IMR-90 (cell line): ENCODE data around the gene KIAA1143. TPM values are rescaled to one million over a fixed set of nuclear protein-coding genes. Genes with fewer than 3 reads are reported as not detected.

Source experiments
- ATAC-seq: fragments of 200-7000 bp; cut with Tn5 transposase; 2 replicates; pipeline ENCODE4 v1.9.1; 2020; ENCODE audit warnings: low read depth, mild to moderate bottlenecking, moderate library complexity
- BruUV-seq: library from RNA; stranded (reverse); fragments of 400-500 nt; replicated peaks from 2 replicates; lab custom pipeline; 2021; lab: Mats Ljungman, UMichigan
- CTCF ChIA-PET: fragments of 300-600 bp; formaldehyde crosslinking; extraction: SDS; loops from one replicate; lab custom pipeline; 2021; ENCODE audit warnings: antibody characterized with exemption; lab: Yijun Ruan, JAX
- POLR2A ChIA-PET: fragments of 300-600 bp; sonication (Branson Sonifier 250); formaldehyde crosslinking; loops from one replicate; lab custom pipeline; 2022; ENCODE audit warnings: antibody characterized with exemption; ENCODE audit not compliant: unreplicated experiment; lab: Charles Lee
- DNase-seq: peaks from one replicate; pipeline ENCODE4 v3.0.0; 2013
- H2AFZ ChIP-seq: replicated peaks from 2 replicates; pipeline ENCODE3; 2013; ENCODE audit warnings: low read length, mild to moderate bottlenecking; ENCODE audit not compliant: poor library complexity
- H2AK5ac ChIP-seq: 2 replicates; pipeline ENCODE4 v1.6.1; 2013; ENCODE audit warnings: low read depth, low read length, inconsistent platforms
- H2AK9ac ChIP-seq: replicated peaks from 2 replicates; pipeline ENCODE3; 2013; ENCODE audit warnings: mild to moderate bottlenecking, low read depth, low read length, moderate library complexity; ENCODE audit not compliant: poor library complexity
- H2BK120ac ChIP-seq: 2 replicates; pipeline ENCODE4 v1.6.1; 2013; ENCODE audit warnings: low read depth, low read length, inconsistent platforms
- H2BK15ac ChIP-seq: 3 replicates; pipeline ENCODE4 v1.6.1; 2013; ENCODE audit warnings: low read depth, low read length, inconsistent platforms
- H2BK20ac ChIP-seq: 2 replicates; pipeline ENCODE4 v1.6.1; 2013; ENCODE audit warnings: low read depth, mild to moderate bottlenecking, inconsistent platforms, low read length, moderate library complexity
- H2BK5ac ChIP-seq: 2 replicates; pipeline ENCODE4 v1.6.1; 2013; ENCODE audit warnings: mild to moderate bottlenecking, low read depth, low read length, inconsistent platforms; ENCODE audit not compliant: poor library complexity, severe bottlenecking
- H3K14ac ChIP-seq: replicated peaks from 2 replicates; pipeline ENCODE4 v1.6.1; 2013; ENCODE audit warnings: low read depth, low read length, inconsistent platforms
- H3K18ac ChIP-seq: 2 replicates; pipeline ENCODE4 v1.6.1; 2013; ENCODE audit warnings: low read depth, low read length, control low read depth
- H3K23ac ChIP-seq: 2 replicates; pipeline ENCODE4 v1.6.1; 2013; ENCODE audit warnings: low read depth, low read length, inconsistent platforms
- H3K27ac ChIP-seq: 2 replicates; pipeline ENCODE4 v1.5.1; 2013; ENCODE audit warnings: mild to moderate bottlenecking, control low read depth, low read length; ENCODE audit not compliant: insufficient read depth
- H3K27me3 ChIP-seq: 2 replicates; pipeline ENCODE4 v1.6.1; 2013; ENCODE audit warnings: low read length; ENCODE audit not compliant: control insufficient read depth, insufficient read depth
- H3K36me3 ChIP-seq: 2 replicates; pipeline ENCODE4 v1.6.1; 2013; ENCODE audit warnings: low read length, mixed read lengths; ENCODE audit not compliant: control insufficient read depth, insufficient read depth
- H3K4ac ChIP-seq: 2 replicates; pipeline ENCODE4 v1.6.1; 2013; ENCODE audit warnings: low read depth, low read length, inconsistent platforms
- H3K4me1 ChIP-seq: 2 replicates; pipeline ENCODE4 v1.6.1; 2013; ENCODE audit warnings: low read length, mixed read lengths; ENCODE audit not compliant: control insufficient read depth, insufficient read depth
- H3K4me2 ChIP-seq: 2 replicates; pipeline ENCODE4 v1.6.1; 2013; ENCODE audit warnings: low read depth, mild to moderate bottlenecking, control low read depth, low read length, moderate library complexity
- H3K4me3 ChIP-seq: 2 replicates; pipeline ENCODE4 v1.5.1; 2013; ENCODE audit warnings: low read depth, mild to moderate bottlenecking, control low read depth, low read length, moderate library complexity; ENCODE audit not compliant: insufficient read depth
- H3K56ac ChIP-seq: 2 replicates; pipeline ENCODE4 v1.6.1; 2013; ENCODE audit warnings: low read length, inconsistent platforms; ENCODE audit not compliant: insufficient read depth; ENCODE audit errors: extremely low read depth
- H3K79me1 ChIP-seq, 2 experiments: 2 replicates each; pipeline ENCODE4 v1.6.1; 2013; ENCODE audit warnings: low read length in 2 of 2, inconsistent platforms in 1 of 2, low read depth in 1 of 2
- H3K9ac ChIP-seq: 2 replicates; pipeline ENCODE4 v1.6.1; 2013; ENCODE audit warnings: low read depth, low read length, control low read depth
- H3K9me1 ChIP-seq: 2 replicates; pipeline ENCODE4 v1.6.1; 2013; ENCODE audit warnings: low read length, inconsistent platforms; ENCODE audit not compliant: insufficient read depth
- H3K9me3 ChIP-seq: 2 replicates; pipeline ENCODE4 v1.6.1; 2013; ENCODE audit warnings: low read length; ENCODE audit not compliant: control insufficient read depth, insufficient read depth
- H4K20me1 ChIP-seq: 2 replicates; pipeline ENCODE4 v1.6.1; 2013; ENCODE audit warnings: low read length, inconsistent platforms; ENCODE audit not compliant: insufficient read depth
- H4K5ac ChIP-seq: 2 replicates; pipeline ENCODE4 v1.6.1; 2013; ENCODE audit warnings: mild to moderate bottlenecking, low read depth, low read length, control low read depth
- H4K8ac ChIP-seq, 2 experiments: 2 replicates each; pipeline ENCODE4 v1.6.1; 2013; ENCODE audit warnings: low read depth in 2 of 2, low read length in 2 of 2, control low read depth in 1 of 2, inconsistent platforms in 1 of 2
- H4K91ac ChIP-seq: 2 replicates; pipeline ENCODE4 v1.6.1; 2013; ENCODE audit warnings: low read depth, low read length, inconsistent platforms; ENCODE audit not compliant: insufficient read depth
- BHLHE40 ChIP-seq: fragments of 150-350 bp; IDR thresholded peaks from 2 replicates; pipeline ENCODE4 v1.6.1; 2016; ENCODE audit warnings: mild to moderate bottlenecking, low read depth, low read length
- CHD1 ChIP-seq: IDR thresholded peaks from 2 replicates; pipeline ENCODE4 v1.6.1; 2012; ENCODE audit warnings: low read depth, low read length, improper control_type of control experiment
- CTCF ChIP-seq: conservative IDR thresholded peaks from 2 replicates; pipeline ENCODE4 v1.5.1; 2012; ENCODE audit warnings: mild to moderate bottlenecking, low read depth, low read length, improper control_type of control experiment
- ELK1 ChIP-seq: fragments of 150-350 bp; IDR thresholded peaks from 2 replicates; pipeline ENCODE4 v1.6.1; 2016; ENCODE audit warnings: low read depth, mild to moderate bottlenecking, low read length, moderate library complexity, borderline replicate concordance
- FOS ChIP-seq: fragments of 150-350 bp; IDR thresholded peaks from 2 replicates; pipeline ENCODE4 v1.6.1; 2016; ENCODE audit warnings: low read depth, low read length
- MAFK ChIP-seq: IDR thresholded peaks from 2 replicates; pipeline ENCODE4 v1.6.1; 2012; ENCODE audit warnings: low read depth, low read length, improper control_type of control experiment
- MXI1 ChIP-seq: IDR thresholded peaks from 2 replicates; pipeline ENCODE4 v1.6.1; 2012; ENCODE audit warnings: low read depth, mild to moderate bottlenecking, low read length, moderate library complexity, borderline replicate concordance
- POLR2A ChIP-seq: IDR thresholded peaks from 2 replicates; pipeline ENCODE4 v1.6.1; 2012; ENCODE audit warnings: mild to moderate bottlenecking, low read depth, low read length
- RAD21 ChIP-seq: IDR thresholded peaks from 2 replicates; pipeline ENCODE4 v1.6.1; 2012; ENCODE audit warnings: low read length, improper control_type of control experiment
- RCOR1 ChIP-seq: IDR thresholded peaks from 2 replicates; pipeline ENCODE4 v1.6.1; 2012; ENCODE audit warnings: mild to moderate bottlenecking, low read length, improper control_type of control experiment; ENCODE audit not compliant: insufficient replicate concordance
- RFX5 ChIP-seq: IDR thresholded peaks from 2 replicates; pipeline ENCODE4 v1.8.0; 2012; ENCODE audit warnings: low read depth, mild to moderate bottlenecking, low read length, moderate library complexity
- SMC3 ChIP-seq: fragments of 150-350 bp; IDR thresholded peaks from 2 replicates; pipeline ENCODE4 v1.6.1; 2016; ENCODE audit warnings: low read depth, mild to moderate bottlenecking, antibody characterized with exemption, low read length, moderate library complexity
- USF2 ChIP-seq: fragments of 150-350 bp; IDR thresholded peaks from 2 replicates; pipeline ENCODE4 v1.6.1; 2017; ENCODE audit warnings: mild to moderate bottlenecking, antibody characterized with exemption, low read length, low read depth
- whole genome bisulfite sequencing, 2 experiments: methylation state at CpG; one replicate each; pipeline versions ENCODE4 v1.1.5 to v1.1.7; 2013; ENCODE audit warnings: missing lambda C conversion rate in 2 of 2; ENCODE audit not compliant: insufficient read length in 1 of 2; ENCODE audit errors: extremely low coverage in 2 of 2; 5-methylcytosine and 5-hydroxymethylcytosine counted together
- dilution Hi-C: fragments of 300-500 bp; cut with HindIII; formaldehyde crosslinking; loops from one replicate; pipeline ENCODE4 v1.14.3; 2018; ENCODE audit warnings: low sequenced_read_pairs; ENCODE audit not compliant: unreplicated experiment
- in situ Hi-C: fragments of 300-500 bp; cut with MboI; formaldehyde crosslinking; loops from 3 replicates; pipeline ENCODE4 v1.14.3; 2019; ENCODE audit warnings: low sequenced_read_pairs, inconsistent platforms, mixed read lengths
- intact Hi-C: fragments of 100-400 bp; cut with micrococcal nuclease; formaldehyde crosslinking; loops from 2 replicates; pipeline ENCODE4 v1.10.0; 2022
- polyA plus RNA-seq, 3 experiments: library from polyadenylated mRNA; depleted of rRNA; stranded (reverse); fragments of >200 nt; gene quantifications; 2 replicates each; pipeline ENCODE4 v1.2.3, GENCODE V29; 2012; ENCODE audit warnings: low replicate concordance in 1 of 3
- total RNA-seq: library from RNA; depleted of rRNA; stranded (reverse); fragments of >200 nt; gene quantifications from 2 replicates; pipeline ENCODE4 v1.2.3, GENCODE V29; 2012

The KIAA1143 gene
- total and polyA plus RNA-seq, 2 of the 4 experiments (the other 2 are of a cell fraction), result 6.2 to 16.8 TPM

- peak within 1 kb of the TSS; percentile 63 for H3K27ac ChIP-seq
- no peak for TF ChIP-seq FOS
- no peak for TF ChIP-seq BHLHE40
- TF ChIP-seq CTCF, result 0 out of 2 replicates have a peak, but pooled peaks have one; percentile 7
- TF ChIP-seq MXI1, result no peak
- no peak for TF ChIP-seq RFX5
- TF ChIP-seq CHD1, result no peak
- no peak for TF ChIP-seq SMC3
- peak; percentile 22; the same call in 1 of the 2 replicates for TF ChIP-seq RAD21
- TF ChIP-seq RCOR1, result no peak
- TF ChIP-seq MAFK, result no peak
- no peak for TF ChIP-seq ELK1
- 0 out of 2 replicates have a peak, but pooled peaks have one; percentile 20 for TF ChIP-seq POLR2A
- TF ChIP-seq USF2, result no peak
- no peak within 1 kb of the TSS for H2AK9ac ChIP-seq
- peak within 1 kb of the TSS; percentile 100 for H4K5ac ChIP-seq
- H2BK15ac ChIP-seq, result no peak within 1 kb of the TSS
- H2AFZ ChIP-seq, result peak within 1 kb of the TSS; percentile 99
- no peaks in the 10 kb centered on the region for H3K9me1 ChIP-seq
- peaks cover 6 to 11% of the 10 kb centered on the region in 2 experiments for H3K79me1 ChIP-seq
- in situ Hi-C loops, result no loop called here
- H3K14ac ChIP-seq, result peak within 1 kb of the TSS; percentile 97
- peak within 1 kb of the TSS; percentile 39; the same call in 1 of the 2 replicates for H2BK120ac ChIP-seq
- DNase-seq (peak; percentile 84), ATAC-seq (peak; percentile 99)
- H3K9me3 ChIP-seq, result peaks cover 25% of the 10 kb centered on the region
- H2AK5ac ChIP-seq, result no peak within 1 kb of the TSS
- peak within 1 kb of the TSS; percentile 98 for H4K8ac ChIP-seq
- POLR2A ChIA-PET, result interaction anchor here (1.1 kb wide), 1 partner anchor 17 kb away, joined by 5 read pairs; the partner anchor contains the start of gene ZNF501
- CTCF ChIA-PET, result no interaction called here
- no peak within 1 kb of the TSS for H3K18ac ChIP-seq
- no peak within 1 kb of the TSS for H2BK5ac ChIP-seq
- no TSS peak for BruUV-seq
- peak within 1 kb of the TSS; percentile 75 for H3K4me3 ChIP-seq
- H3K23ac ChIP-seq, result no peak within 1 kb of the TSS
- 0 out of 2 replicates have a peak within 1 kb of the TSS, but pooled peaks have one; percentile 36 for H2BK20ac ChIP-seq
- H4K91ac ChIP-seq, result peak within 1 kb of the TSS; percentile 67
- peaks cover 3% of the 10 kb centered on the region for H3K36me3 ChIP-seq
- 6% methylated on average over 19 of the region's 36 CpGs; no CpG with 5 or more reads in 1 of the 2 experiments for WGBS, 2 experiments
- peak within 1 kb of the TSS; percentile 43 for H3K9ac ChIP-seq
- dilution Hi-C loops, result no loop called here
- intact Hi-C loops, result loop anchor here (1.0 kb wide), 2 partner anchors 17 to 27 kb away; partner anchors contain the start of gene ZNF501
- no peaks in the 10 kb centered on the region for H3K27me3 ChIP-seq
- peak within 1 kb of the TSS; percentile 92 for H3K4ac ChIP-seq
- H4K20me1 ChIP-seq, result no peaks in the 10 kb centered on the region
- no peak within 1 kb of the TSS for H3K56ac ChIP-seq
- no peaks in the 10 kb centered on the region for H3K4me1 ChIP-seq
- H3K4me2 ChIP-seq, result peak within 1 kb of the TSS; percentile 98
Observed at GRCh38 chr3:44712455-44713075, 48.9 kb downstream of the KIAA1143 start, which contains the start of gene ZNF502. Gene ZNF502 (plus strand): TSS chr3:44712660. CDS start chr3:44720262, 7,602 bp downstream.
